ENCODE results near the gene MGST3.
"Not testable (repeated sequence)": the region's sequence is repeated elsewhere in the genome, so short reads cannot be mapped to it uniquely, and the experiment has no call there.

MGST3 gene

GRCh38 chr1:165629848-165630628 is 996 bp upstream of the MGST3 start:
- DNase-seq: no peak

GRCh38 chr1:165631342-165632151 is 513 bp downstream of the MGST3 start:
- DNase-seq: peak; percentile 29 to 35

GRCh38 chr1:165632152-165632469 is 1.1 kb downstream of the MGST3 start:
- DNase-seq: no peak

DNA sequence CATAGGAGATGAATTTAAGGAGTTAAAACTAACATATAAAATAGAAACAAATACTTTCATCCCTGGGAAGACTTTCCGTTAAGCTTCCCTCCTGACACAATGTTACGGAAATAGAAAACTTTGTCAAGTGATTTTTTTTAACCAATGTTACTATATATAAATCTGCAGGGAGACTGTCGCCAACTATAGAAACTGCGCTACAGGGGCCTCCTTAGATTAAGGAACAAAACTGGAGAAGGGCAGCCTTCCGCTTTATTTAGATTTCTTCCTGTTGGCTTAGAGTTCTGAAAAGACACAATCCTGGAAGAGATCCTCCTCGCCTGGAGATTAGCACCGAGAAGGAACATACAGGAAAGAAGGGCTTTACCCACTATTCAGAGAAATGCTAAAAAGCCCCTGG is 1.5 kb downstream of the MGST3 start:
- DNase-seq: no peak

DNA sequence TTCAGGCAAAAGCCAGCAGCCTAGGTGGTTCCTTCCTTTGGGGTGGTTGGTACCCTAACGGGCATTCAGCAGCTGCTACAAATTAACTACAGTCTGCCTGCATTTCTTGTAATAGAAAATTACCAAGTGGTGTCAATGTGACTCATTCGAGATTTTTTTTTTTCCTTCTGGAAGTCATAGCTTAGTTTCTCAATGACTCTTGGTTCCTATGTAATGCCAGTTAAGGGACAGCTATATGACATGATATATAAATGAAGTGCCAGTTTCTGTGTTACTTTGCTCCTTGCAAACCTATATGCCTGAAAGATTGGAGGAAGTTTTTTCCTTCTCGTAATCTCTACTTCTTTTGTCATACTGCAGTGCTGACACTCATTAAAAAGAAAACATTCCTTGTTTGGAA is 2.6 kb downstream of the MGST3 start:
- DNase-seq: no peak

DNA sequence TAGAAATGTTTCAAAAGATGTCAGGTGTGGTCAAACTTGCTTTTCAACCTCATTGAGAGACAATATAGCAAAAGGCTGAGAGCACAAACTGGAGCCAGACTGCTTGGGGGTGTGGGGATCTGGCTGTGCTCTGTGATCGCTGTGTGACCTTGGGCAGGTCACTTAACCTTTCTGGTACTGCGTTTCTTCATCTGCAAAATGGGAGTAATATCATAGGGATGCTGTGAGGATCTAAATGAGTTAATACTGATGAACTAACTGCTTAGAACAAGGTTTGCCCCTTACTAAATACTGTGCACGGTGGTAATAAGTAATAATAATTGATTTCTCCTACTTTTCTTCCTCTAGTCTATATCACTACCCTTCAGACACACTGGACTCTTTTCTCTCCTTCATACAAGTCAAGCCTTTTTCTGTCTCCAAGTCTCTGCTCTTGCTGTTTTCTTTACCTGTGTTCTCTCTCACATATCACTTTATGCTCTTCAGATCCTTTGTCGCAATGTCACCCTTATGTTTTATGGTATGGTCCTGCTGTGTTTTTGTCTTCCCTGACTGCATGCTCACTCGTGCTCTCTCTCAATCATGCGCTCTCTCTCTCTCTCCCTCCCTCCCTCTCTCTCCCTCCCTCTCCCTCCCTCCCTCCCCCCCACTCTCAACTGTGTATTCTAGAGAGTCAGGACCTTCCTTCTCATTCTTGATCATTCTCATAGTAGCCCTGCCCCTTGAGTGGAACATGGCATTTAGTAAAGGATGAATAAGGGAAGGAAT is 3.3 kb downstream of the MGST3 start:
- DNase-seq: no peak

DNA sequence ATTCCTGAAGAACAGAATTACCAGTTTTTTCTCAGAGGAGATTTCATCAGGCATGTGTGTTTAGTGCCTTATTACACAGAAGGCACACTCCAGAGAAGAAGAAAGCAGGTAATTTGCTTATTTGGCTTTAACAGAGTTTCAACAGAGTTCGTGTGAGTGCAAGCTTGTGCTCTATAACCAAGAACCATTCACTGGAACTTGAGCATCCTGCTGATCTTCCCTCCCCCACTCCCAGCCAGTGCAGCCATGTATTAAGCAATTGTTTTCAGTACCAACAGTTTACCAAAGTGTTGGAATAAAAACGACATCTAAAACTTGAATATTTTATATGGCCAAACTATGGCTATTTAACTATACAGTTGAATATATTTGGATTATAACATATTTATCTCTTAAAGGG is 4.3 kb downstream of the MGST3 start:
- DNase-seq: peak in 1 of 2 donors; percentile 31

- no peak for DNase-seq
These were observed 4.8 kb downstream of the MGST3 start for GRCh38 chr1:165635823-165636222.

- peak in 1 of 2 donors; percentile 38 for DNase-seq
These were observed 6.4 kb downstream of the MGST3 start for GRCh38 chr1:165637427-165637826.

GRCh38 chr1:165638211-165638610 is 7.2 kb downstream of the MGST3 start:
- DNase-seq: not testable (repeated sequence)

DNA sequence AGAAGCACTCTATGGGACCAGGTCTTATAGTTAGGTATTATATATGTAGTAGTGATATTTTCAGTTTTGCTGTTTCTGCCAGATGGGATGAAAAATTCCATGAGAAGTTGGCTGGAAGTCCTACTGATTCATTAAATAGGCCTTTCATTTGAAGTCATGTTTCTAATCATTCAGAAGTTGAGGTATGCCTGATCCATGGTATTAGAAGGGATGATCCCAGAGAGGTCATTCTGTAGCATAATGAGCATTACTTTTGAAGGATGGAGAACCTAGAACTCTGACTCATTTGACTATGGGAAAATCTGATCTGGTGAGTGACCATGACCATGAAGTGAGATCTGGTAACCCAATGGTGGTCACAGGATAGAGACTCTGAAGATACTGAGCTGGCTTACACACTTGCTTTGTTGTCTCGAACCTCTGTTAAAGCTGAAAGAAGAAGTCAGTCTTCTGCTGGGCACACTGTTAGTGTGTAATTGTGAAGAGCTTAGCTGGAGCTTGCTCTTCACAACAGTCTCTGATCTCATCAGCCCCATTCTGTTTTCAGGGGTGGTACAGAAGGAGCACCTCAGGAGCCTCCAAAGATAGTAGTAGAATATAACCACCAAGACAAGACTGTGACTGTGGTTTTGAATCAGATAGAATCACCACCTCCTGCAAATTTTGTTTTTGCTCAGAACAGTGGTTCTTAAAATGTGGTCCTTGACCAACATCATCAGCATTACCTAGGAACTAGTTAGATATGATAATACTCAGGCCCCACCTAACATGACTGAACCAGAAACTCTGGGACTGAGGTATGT is 9.0 kb downstream of the MGST3 start:
- no peak for DNase-seq

GRCh38 chr1:165641231-165641987 is 10.4 kb downstream of the MGST3 start:
- DNase-seq: no peak

DNA sequence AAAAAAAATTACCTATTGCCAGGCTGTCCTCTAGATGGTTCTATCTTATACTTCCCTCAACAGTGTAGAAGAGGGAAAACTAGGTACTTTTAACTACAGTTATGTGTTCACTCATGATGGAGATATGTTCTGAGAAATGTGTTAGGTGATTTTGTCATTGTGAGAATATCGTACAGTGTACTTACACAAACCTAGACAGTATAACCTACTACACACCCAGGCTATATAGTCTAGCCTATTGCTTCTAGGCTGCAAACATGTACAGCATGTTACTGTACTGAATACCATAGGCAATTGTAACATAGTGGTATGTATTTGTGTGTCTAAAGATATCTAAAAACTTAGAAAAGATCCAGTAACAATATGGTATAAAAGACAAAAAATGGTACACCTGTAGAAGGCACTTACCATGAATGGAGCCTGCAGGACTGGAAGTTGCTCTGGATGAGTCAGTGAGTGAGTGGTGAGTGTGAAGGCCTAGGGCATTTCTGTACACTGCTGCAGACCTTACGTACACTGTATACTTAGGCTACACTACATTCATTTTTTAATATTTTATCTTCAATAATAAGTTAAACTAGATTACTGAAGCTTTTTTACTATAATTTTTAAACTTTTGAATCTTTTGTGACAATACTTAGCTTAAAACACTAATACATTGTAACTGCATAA is 13.2 kb downstream of the MGST3 start:
- no peak for DNase-seq

- no peak for DNase-seq
These were observed 14.8 kb downstream of the MGST3 start for GRCh38 chr1:165645654-165646366.

- no peak for DNase-seq
These were observed 16.5 kb downstream of the MGST3 start for GRCh38 chr1:165647517-165647916.

DNA sequence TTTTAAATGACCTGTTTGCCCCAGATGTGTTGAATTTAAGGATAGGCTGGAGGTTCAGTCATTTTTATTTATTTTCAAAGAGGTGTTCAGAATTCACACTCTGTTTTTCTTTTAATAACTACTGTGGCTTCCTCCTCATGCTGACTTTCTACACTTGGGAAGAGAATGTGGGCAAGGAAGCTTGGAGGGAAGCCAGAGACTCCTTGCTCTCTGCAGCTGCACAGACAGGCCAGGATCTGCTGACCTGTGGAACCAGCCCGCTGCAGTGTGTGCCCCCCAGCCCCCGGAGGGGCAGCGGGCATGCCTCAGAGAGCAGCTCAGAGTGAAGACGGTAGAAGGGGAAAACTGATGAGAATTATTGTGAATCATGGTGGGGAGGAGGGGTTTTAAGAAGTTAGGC is 16.9 kb downstream of the MGST3 start:
- DNase-seq: no peak

GRCh38 chr1:165648919-165649572 is 18.0 kb downstream of the MGST3 start:
- DNase-seq: no peak

DNA sequence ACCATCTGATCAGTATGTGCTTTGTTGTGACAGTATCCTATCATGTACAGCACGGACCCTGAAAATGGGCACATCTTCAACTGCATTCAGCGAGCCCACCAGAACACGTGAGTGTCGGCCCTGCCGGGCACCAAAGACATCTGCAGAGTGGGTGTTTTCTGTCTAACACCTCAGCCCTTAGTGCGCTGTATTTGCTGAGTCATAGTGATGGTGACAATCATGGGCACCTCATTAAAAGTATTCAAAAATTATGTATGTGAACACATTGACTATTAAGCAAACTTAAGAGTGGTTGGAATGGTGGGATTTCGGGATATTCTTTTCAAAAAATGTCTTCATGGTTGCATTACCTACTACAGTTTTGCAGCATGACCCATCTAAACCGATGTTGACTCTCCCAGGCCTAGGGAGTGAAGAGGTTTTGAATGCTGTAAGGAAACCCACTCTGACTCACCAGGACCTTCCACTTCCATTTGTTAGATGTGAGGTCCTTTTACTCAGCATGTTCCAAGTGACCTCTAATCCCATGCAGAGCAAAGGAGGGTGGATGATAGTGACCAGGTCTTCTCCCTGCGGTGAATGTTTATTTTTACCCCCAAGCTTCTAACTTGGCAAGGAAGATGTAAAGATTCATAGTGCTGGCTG is 20.1 kb downstream of the MGST3 start:
- no peak for DNase-seq

- DNase-seq: not testable (repeated sequence)
These were observed 27.9 kb downstream of the MGST3 start for GRCh38 chr1:165658766-165659580.
